Caco-2 (cell line): ENCODE results near the gene CFAP91. TPM values are rescaled to one million over a fixed set of nuclear protein-coding genes. Genes with fewer than 3 reads are reported as not detected.

Experiments
- BruUV-seq: library from RNA; stranded (reverse); fragments of 400-500 nt; replicated peaks from 2 replicates; lab custom pipeline; 2021; lab: Mats Ljungman, UMichigan
- CTCF ChIA-PET: fragments of 300-600 bp; sonication (Branson Sonifier 250); formaldehyde crosslinking; loops from one replicate; lab custom pipeline; 2022; ENCODE audit warnings: antibody characterized with exemption; lab: Charles Lee
- POLR2A ChIA-PET: fragments of 300-600 bp; sonication (Branson Sonifier 250); formaldehyde crosslinking; loops from one replicate; lab custom pipeline; 2022; ENCODE audit warnings: antibody characterized with exemption; lab: Charles Lee
- DNase-seq, 2 experiments: peaks; one replicate each; pipeline versions ENCODE4 v3.0.0 to v3.0.0-alpha.2; 2020 to 2022
- H3K27me3 ChIP-seq: replicated peaks from 2 replicates; pipeline ENCODE4 v1.6.0; 2011; ENCODE audit warnings: low read length; ENCODE audit not compliant: control insufficient read depth, insufficient read depth
- H3K36me3 ChIP-seq: 2 replicates; pipeline ENCODE4 v1.5.1; 2011; ENCODE audit warnings: low read length; ENCODE audit not compliant: control insufficient read depth, insufficient read depth
- H3K4me1 ChIP-seq: fragments of 250-450 bp; sonication (Bioruptor Pico); 2 replicates; pipeline ENCODE4 v1.5.1; 2020; ENCODE audit warnings: mild to moderate bottlenecking
- H3K4me3 ChIP-seq: 2 replicates; pipeline ENCODE4 v1.5.1; 2011; ENCODE audit warnings: low read depth, mild to moderate bottlenecking, control low read depth, low read length
- H3K9me3 ChIP-seq: fragments of 250-450 bp; sonication (Bioruptor Pico); 2 replicates; pipeline ENCODE4 v1.5.1; 2020; ENCODE audit warnings: mild to moderate bottlenecking, moderate library complexity
- H3K27ac Mint-ChIP-seq: one replicate; pipeline ENCODE4 v1.8.0; 2022; ENCODE audit warnings: mixed read lengths; ENCODE audit not compliant: unreplicated experiment
- H3K27me3 Mint-ChIP-seq: one replicate; pipeline ENCODE4 v1.8.0; 2022; ENCODE audit warnings: mixed read lengths; ENCODE audit not compliant: insufficient read depth, unreplicated experiment
- H3K36me3 Mint-ChIP-seq: one replicate; pipeline ENCODE4 v1.8.0; 2022; ENCODE audit warnings: mild to moderate bottlenecking, mixed read lengths; ENCODE audit not compliant: insufficient read depth, unreplicated experiment
- H3K4me1 Mint-ChIP-seq: one replicate; pipeline ENCODE4 v1.8.0; 2022; ENCODE audit warnings: low read depth, mixed read lengths; ENCODE audit not compliant: unreplicated experiment
- H3K4me3 Mint-ChIP-seq: one replicate; pipeline ENCODE4 v1.8.0; 2022; ENCODE audit warnings: mild to moderate bottlenecking, moderate library complexity, mixed read lengths; ENCODE audit not compliant: unreplicated experiment
- H3K9me3 Mint-ChIP-seq: one replicate; pipeline ENCODE4 v1.8.0; 2022; ENCODE audit warnings: mixed read lengths; ENCODE audit not compliant: unreplicated experiment
- intact Hi-C: fragments of 100-400 bp; cut with micrococcal nuclease; formaldehyde crosslinking; loops from one replicate; pipeline ENCODE4 v1.10.0; 2022; ENCODE audit not compliant: unreplicated experiment
- total RNA-seq: library from RNA; stranded (reverse); gene quantifications from 2 replicates; pipeline ENCODE4 v1.2.3, GENCODE V29; 2022
- TF ChIP-seq, protein P1 (sequence below), 2 experiments: fragments of 200-600 bp in 1 of 2; IDR thresholded peaks; 1 replicate in 1 of 2; 2 replicates in 1 of 2; pipeline versions ENCODE4 v1.5.1 to v1.8.0; 2011 to 2022; ENCODE audit warnings: antibody characterized with exemption in 1 of 2, control low read depth in 1 of 2, inconsistent platforms in 1 of 2, low read depth in 1 of 2, low read length in 1 of 2, mild to moderate bottlenecking in 1 of 2, moderate library complexity in 1 of 2; ENCODE audit not compliant: insufficient read depth in 1 of 2, severe bottlenecking in 1 of 2, unreplicated experiment in 1 of 2

Gene CFAP91
- total RNA-seq, 1 experiment from 2014 or later = not detected

DNA sequence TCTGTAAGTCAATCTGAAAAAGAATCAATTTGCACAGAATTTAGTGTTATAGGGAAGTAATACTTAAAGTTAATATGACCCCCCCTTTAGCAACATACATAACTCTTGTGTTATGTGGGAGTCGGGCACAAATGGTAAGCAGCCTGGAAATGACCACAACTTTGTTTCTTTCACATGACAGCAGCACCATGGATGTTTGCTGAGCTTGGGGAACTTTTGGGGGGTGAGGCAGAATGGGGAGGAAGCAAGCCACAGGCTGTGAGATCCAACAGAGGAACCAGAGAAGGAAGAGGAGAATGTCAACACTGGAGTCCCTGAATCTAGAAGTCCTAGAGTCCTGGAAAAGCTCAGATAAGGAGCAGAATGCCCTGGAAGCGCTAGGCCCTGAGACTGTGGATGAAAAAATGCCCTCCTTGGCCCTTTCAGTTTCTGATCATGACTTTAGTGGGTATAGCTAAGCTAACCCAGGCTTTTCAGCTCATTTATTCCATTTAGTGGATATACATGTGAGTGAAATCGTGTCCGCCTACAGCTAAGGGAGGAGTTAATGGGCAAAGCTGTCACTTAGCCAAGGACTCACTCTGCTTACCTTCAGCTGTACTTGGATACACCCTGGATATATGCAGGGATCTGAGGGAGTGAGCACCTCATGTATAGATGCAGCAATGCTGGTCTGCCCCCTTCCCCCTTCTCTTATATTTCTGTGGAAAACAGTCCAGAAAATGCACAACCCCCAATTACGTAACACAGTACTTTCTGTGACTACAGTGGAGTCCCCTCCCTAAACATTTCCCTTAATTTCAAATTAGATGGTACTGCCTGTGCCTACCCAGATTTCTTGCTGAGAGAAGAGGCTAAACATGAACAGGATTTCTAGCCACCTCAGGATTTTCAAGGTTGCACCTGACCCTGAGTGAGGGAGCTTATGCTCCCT, 39.1 kb downstream of the CFAP91 start:
- no peak for DNase-seq
- Histone ChIP-seq H3K9me3 (no peaks in the 10 kb centered on the region), H3K36me3 (no peaks in the 10 kb centered on the region), H3K4me3 (no peak overlapping the region), H3K4me1 (no peaks in the 10 kb centered on the region), H3K27me3 (no peaks in the 10 kb centered on the region; the same call in 1 of the 2 replicates)
- Mint-ChIP-seq H3K9me3 (no peaks in the 10 kb centered on the region), H3K4me3 (no peak overlapping the region), H3K27ac (no peak overlapping the region), H3K4me1 (no peaks in the 10 kb centered on the region), H3K36me3 (no peaks in the 10 kb centered on the region), H3K27me3 (peaks cover 7% of the 10 kb centered on the region)
- TF ChIP-seq, protein P1, sequence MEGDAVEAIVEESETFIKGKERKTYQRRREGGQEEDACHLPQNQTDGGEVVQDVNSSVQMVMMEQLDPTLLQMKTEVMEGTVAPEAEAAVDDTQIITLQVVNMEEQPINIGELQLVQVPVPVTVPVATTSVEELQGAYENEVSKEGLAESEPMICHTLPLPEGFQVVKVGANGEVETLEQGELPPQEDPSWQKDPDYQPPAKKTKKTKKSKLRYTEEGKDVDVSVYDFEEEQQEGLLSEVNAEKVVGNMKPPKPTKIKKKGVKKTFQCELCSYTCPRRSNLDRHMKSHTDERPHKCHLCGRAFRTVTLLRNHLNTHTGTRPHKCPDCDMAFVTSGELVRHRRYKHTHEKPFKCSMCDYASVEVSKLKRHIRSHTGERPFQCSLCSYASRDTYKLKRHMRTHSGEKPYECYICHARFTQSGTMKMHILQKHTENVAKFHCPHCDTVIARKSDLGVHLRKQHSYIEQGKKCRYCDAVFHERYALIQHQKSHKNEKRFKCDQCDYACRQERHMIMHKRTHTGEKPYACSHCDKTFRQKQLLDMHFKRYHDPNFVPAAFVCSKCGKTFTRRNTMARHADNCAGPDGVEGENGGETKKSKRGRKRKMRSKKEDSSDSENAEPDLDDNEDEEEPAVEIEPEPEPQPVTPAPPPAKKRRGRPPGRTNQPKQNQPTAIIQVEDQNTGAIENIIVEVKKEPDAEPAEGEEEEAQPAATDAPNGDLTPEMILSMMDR (IDR thresholded peaks at IDR 0.05; ENCODE audit: insufficient read depth in 1 of 2, low read depth in 1 of 2, low read length in 1 of 2, severe bottlenecking in 1 of 2, unreplicated experiment in 1 of 2) = no peak
- BruUV-seq = no TSS peak
- intact Hi-C loops = no loop called here
- CTCF ChIA-PET = no interaction called here
- POLR2A ChIA-PET = interaction anchor here (0.7 kb wide), 1 partner anchor 279 kb away, joined by 3 read pairs; the partner anchor contains the start of gene TMEM39A

DNA sequence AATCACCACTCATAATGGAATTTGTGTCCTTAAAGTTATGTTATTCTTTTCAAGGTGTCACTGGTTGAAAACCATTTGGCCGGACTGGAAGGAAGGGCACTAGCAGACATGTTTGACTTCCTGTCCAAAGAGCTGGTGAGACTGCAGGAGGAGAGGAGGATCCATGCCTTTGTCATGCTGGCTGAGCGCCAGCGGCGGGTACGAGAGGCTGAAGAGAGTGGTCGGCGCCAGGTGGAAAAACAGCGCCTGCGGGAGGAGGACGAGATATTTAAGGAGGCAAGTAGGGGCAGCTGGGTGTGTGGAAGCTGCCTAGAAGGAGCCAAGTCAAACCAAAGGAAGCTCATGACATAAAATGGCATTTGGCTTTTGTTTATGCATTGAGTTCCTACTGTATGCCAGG, 41.1 kb downstream of the CFAP91 start:
- Histone ChIP-seq H3K36me3 (no peaks in the 10 kb centered on the region), H3K27me3 (no peaks in the 10 kb centered on the region; the same call in 1 of the 2 replicates), H3K4me1 (no peaks in the 10 kb centered on the region), H3K9me3 (no peaks in the 10 kb centered on the region), H3K4me3 (no peak overlapping the region)
- TF ChIP-seq, protein P1 (IDR thresholded peaks at IDR 0.05; ENCODE audit: insufficient read depth in 1 of 2, low read depth in 1 of 2, low read length in 1 of 2, severe bottlenecking in 1 of 2, unreplicated experiment in 1 of 2) = no peak
- ChIA-PET POLR2A (no interaction called here), CTCF (no interaction called here)
- no TSS peak for BruUV-seq
- Mint-ChIP-seq H3K9me3 (no peaks in the 10 kb centered on the region), H3K4me1 (no peaks in the 10 kb centered on the region), H3K27me3 (peaks cover 7% of the 10 kb centered on the region), H3K27ac (no peak overlapping the region), H3K36me3 (no peaks in the 10 kb centered on the region), H3K4me3 (no peak overlapping the region)
- intact Hi-C loops = no loop called here
- DNase-seq = no peak

DNA sequence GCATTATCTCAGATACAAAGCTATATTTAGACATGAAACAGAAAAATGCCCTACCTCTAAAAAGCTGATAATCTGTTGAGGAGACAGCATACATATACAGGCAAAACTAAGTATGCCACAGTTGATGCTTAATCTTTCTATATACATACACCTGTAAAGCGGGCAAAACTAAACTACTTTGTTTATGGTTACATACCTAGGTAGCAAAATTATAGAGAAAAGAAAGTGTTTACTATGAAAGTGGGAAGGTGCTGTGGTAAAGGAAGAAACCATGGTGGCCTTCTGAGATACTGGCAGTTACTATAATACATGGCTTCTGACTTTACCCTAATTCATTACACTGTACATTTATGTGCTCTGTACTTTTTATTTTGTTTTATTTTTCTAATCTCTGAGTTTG, 43.1 kb downstream of the CFAP91 start:
- no TSS peak for BruUV-seq
- no peaks in the 10 kb centered on the region for H3K27me3 ChIP-seq
- no peak overlapping the region for H3K4me3 Mint-ChIP-seq
- DNase-seq = no peak
- POLR2A ChIA-PET = no interaction called here
- CTCF ChIA-PET = no interaction called here
- peaks cover 9% of the 10 kb centered on the region for H3K27me3 Mint-ChIP-seq
- no peak overlapping the region for H3K27ac Mint-ChIP-seq
- no peaks in the 10 kb centered on the region for H3K9me3 Mint-ChIP-seq
- H3K4me3 ChIP-seq = no peak overlapping the region
- no peaks in the 10 kb centered on the region for H3K4me1 Mint-ChIP-seq
- H3K4me1 ChIP-seq = no peaks in the 10 kb centered on the region
- TF ChIP-seq, protein P1 (IDR thresholded peaks at IDR 0.05; ENCODE audit: insufficient read depth in 1 of 2, low read depth in 1 of 2, low read length in 1 of 2, severe bottlenecking in 1 of 2, unreplicated experiment in 1 of 2) = no peak
- intact Hi-C loops = no loop called here
- H3K36me3 ChIP-seq = no peaks in the 10 kb centered on the region
- H3K9me3 ChIP-seq = no peaks in the 10 kb centered on the region
- H3K36me3 Mint-ChIP-seq = no peaks in the 10 kb centered on the region
